ENCODE results near the gene HOXC6.

GRCh38 chr12:54003625-54004024, 24.6 kb upstream of the HOXC6 start:
- TF ChIP-seq TBL1XR1 (IDR thresholded peaks at IDR 0.05; ENCODE audit: borderline replicate concordance, low read length, partially characterized antibody) = no peak
- no peak for TF ChIP-seq TCF7L2 (IDR thresholded peaks at IDR 0.05; ENCODE audit: low read depth, low read length)
- no peak for TF ChIP-seq RFXANK (CRISPR knock-in tag; IDR thresholded peaks at IDR 0.05)
- TF ChIP-seq SRSF4 (IDR thresholded peaks at IDR 0.05; ENCODE audit: low read depth, low read length, poor library complexity, severe bottlenecking) = no peak
- no peak for TF ChIP-seq TAF1 (CRISPR knock-in tag; IDR thresholded peaks at IDR 0.05)
- no peak for TF ChIP-seq POLR2A (IDR thresholded peaks at IDR 0.05; ENCODE audit: insufficient read depth in 1 of 2, low read depth in 2 of 2, low read length in 2 of 2)
- TF ChIP-seq TFE3 (CRISPR knock-in tag; IDR thresholded peaks at IDR 0.05) = no peak
- no peak for TF ChIP-seq MED1 (CRISPR knock-in tag; IDR thresholded peaks at IDR 0.05)
- no peak for TF ChIP-seq ATF4 (CRISPR knock-in tag; IDR thresholded peaks at IDR 0.05)
- TF ChIP-seq PHB2 (IDR thresholded peaks at IDR 0.05; ENCODE audit: partially characterized antibody) = no peak
- TF ChIP-seq CCAR2 (optimal IDR thresholded peaks at IDR 0.05; ENCODE audit: low read depth, low read length) = no peak
- TF ChIP-seq MLX (CRISPR knock-in tag; IDR thresholded peaks at IDR 0.05) = no peak

Measured in HepG2 (cell line).